AG04450 (cell line): ENCODE results near the gene CDKN1C. TPM values are rescaled to one million over a fixed set of nuclear protein-coding genes. Genes with fewer than 3 reads are reported as not detected.
A peak's percentile ranks its signal among the peaks of the same experiment; 100 is the strongest.

Source experiments
- CTCF ChIA-PET: fragments of 300-600, 350-600 bp; formaldehyde crosslinking; extraction: SDS; loops from one replicate; lab custom pipeline; 2022; ENCODE audit warnings: antibody characterized with exemption, inconsistent platforms; lab: Charles Lee
- POLR2A ChIA-PET: fragments of 350-600 bp; formaldehyde crosslinking; extraction: SDS; loops from one replicate; lab custom pipeline; 2021; ENCODE audit warnings: antibody characterized with exemption, inconsistent platforms; lab: Yijun Ruan, JAX
- DNase-seq: peaks from one replicate; pipeline ENCODE4 v3.0.0-alpha.2; 2011; ENCODE audit warnings: low read depth, low spot score
- H3K27ac ChIP-seq: one replicate; pipeline ENCODE4 v1.5.1; 2012; ENCODE audit warnings: low read depth, low read length, control low read depth
- H3K27me3 ChIP-seq: one replicate; pipeline ENCODE4 v1.6.0; 2012; ENCODE audit warnings: low read length; ENCODE audit not compliant: control insufficient read depth, insufficient read depth
- H3K4me3 ChIP-seq: 2 replicates; pipeline ENCODE4 v1.5.1; 2011; ENCODE audit warnings: mild to moderate bottlenecking, low read depth, low read length, control low read depth
- H3K9me3 ChIP-seq: 2 replicates; pipeline ENCODE4 v1.5.1; 2012; ENCODE audit warnings: low read length; ENCODE audit not compliant: control insufficient read depth, insufficient read depth
- polyA plus RNA-seq: library from polyadenylated mRNA; depleted of rRNA; stranded (reverse); fragments of >200 nt; gene quantifications from 2 replicates; pipeline ENCODE4 v1.2.3, GENCODE V29; 2011
- TF ChIP-seq, protein P1 (sequence below): IDR thresholded peaks from 2 replicates; pipeline ENCODE4 v1.5.1; 2011; ENCODE audit warnings: low read depth, low read length, control low read depth, inconsistent platforms

The CDKN1C gene
- polyA plus RNA-seq, 1 experiment, result 8.1 TPM

DNA sequence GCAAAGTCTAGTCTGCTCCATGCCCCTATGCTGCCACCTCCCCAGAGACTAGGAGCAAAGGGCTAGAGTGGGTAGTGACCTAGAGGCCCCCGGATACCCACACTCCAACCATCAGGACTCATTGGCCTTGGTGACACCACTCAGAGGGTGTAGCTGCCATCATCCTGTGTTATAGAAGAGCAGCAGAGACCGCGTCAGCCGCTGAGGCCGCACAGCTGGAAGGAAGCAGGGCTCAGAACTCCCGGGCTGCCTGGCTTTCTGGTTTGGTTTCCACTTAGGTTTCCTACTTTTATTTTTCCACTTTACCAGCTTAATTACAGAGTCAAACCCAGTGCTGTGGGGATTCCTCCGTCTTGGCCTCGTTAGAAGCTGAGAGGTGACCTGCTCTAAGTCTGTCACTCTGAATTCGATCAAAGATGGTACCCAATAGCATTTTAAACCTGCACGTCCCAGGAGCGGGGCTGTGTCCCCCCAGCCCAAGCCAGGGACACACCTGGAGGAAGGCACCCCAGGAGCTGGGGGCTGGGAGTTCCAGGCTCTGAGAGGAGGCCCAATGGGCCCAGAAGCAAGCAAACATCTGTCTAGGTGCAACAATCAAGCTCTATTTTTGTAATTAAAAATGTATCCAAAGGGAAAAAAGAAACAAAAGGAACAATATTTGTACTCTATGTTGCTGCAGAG is 2.1 kb upstream of the CDKN1C start:
- Histone ChIP-seq H3K4me3 (no peak overlapping the region), H3K9me3 (no peaks in the 10 kb centered on the region; the same call in 1 of the 2 replicates), H3K27me3 (peaks cover 6% of the 10 kb centered on the region), H3K27ac (no peak overlapping the region)
- POLR2A ChIA-PET, result interaction anchor here (0.8 to 6.6 kb wide), 2 partner anchors 42 to 355 kb away, joined by 3 to 46 read pairs; partner anchors contain the start of gene PHLDA2
- CTCF ChIA-PET, result interaction anchor here (0.6 to 11.7 kb wide), 10 partner anchors 15 to 467 kb away, joined by 3 to 403 read pairs (median 4); no protein-coding TSS in a partner anchor
- TF ChIP-seq, protein P1, sequence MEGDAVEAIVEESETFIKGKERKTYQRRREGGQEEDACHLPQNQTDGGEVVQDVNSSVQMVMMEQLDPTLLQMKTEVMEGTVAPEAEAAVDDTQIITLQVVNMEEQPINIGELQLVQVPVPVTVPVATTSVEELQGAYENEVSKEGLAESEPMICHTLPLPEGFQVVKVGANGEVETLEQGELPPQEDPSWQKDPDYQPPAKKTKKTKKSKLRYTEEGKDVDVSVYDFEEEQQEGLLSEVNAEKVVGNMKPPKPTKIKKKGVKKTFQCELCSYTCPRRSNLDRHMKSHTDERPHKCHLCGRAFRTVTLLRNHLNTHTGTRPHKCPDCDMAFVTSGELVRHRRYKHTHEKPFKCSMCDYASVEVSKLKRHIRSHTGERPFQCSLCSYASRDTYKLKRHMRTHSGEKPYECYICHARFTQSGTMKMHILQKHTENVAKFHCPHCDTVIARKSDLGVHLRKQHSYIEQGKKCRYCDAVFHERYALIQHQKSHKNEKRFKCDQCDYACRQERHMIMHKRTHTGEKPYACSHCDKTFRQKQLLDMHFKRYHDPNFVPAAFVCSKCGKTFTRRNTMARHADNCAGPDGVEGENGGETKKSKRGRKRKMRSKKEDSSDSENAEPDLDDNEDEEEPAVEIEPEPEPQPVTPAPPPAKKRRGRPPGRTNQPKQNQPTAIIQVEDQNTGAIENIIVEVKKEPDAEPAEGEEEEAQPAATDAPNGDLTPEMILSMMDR, result no peak
- DNase-seq, result no peak

DNA sequence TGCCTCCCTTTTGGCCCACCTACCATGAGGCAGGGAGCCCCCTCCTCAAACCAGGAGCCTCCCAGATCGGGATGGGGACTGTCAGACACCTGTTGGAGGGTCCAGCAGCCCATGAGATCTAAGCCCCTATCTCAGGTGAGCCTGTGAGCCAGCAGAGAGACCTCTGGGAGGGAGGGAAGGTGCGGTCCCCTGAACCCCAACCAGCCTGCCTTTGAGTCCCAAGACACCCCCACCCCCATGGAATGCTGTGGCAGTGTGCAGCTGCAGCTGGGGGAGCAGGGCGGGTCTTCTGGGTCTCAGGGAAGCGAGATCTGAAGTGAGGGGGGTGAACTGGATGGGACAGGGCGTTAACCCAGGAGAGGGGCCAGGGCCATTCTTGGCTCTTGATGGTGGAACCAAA is 1.4 kb upstream of the CDKN1C start:
- peaks cover 9% of the 10 kb centered on the region for H3K27me3 ChIP-seq
- TF ChIP-seq, protein P1, result no peak
- DNase-seq, result no peak
- H3K4me3 ChIP-seq, result no peak overlapping the region
- H3K9me3 ChIP-seq, result no peaks in the 10 kb centered on the region; the same call in 1 of the 2 replicates
- no peak overlapping the region for H3K27ac ChIP-seq
- CTCF ChIA-PET, result interaction anchor here (0.9 to 11.7 kb wide), 4 partner anchors 16 to 466 kb away, joined by 3 to 403 read pairs (median 4); no protein-coding TSS in a partner anchor
- POLR2A ChIA-PET, result interaction anchor here (6.6 kb wide), 1 partner anchor 354 kb away, joined by 46 read pairs; no protein-coding TSS in a partner anchor

- no peak for DNase-seq
- TF ChIP-seq, protein P1, result 0 out of 2 replicates have a peak, but pooled peaks have one; percentile 7
- H3K27me3 ChIP-seq, result peaks cover 9% of the 10 kb centered on the region
- no peak overlapping the region for H3K27ac ChIP-seq
- POLR2A ChIA-PET, result interaction anchor here (1.0 to 6.6 kb wide), 6 partner anchors 61 to 353 kb away, joined by 3 to 46 read pairs (median 5); partner anchors contain the start of gene KCNQ1OT1
- peak overlapping the region; percentile 7; the same call in 1 of the 2 replicates for H3K4me3 ChIP-seq
- H3K9me3 ChIP-seq, result no peaks in the 10 kb centered on the region; the same call in 1 of the 2 replicates
- CTCF ChIA-PET, result interaction anchor here (11.7 kb wide), 1 partner anchor 353 kb away, joined by 403 read pairs; no protein-coding TSS in a partner anchor
These were observed 768 bp upstream of the CDKN1C start for GRCh38 chr11:2886191-2886894.

DNA sequence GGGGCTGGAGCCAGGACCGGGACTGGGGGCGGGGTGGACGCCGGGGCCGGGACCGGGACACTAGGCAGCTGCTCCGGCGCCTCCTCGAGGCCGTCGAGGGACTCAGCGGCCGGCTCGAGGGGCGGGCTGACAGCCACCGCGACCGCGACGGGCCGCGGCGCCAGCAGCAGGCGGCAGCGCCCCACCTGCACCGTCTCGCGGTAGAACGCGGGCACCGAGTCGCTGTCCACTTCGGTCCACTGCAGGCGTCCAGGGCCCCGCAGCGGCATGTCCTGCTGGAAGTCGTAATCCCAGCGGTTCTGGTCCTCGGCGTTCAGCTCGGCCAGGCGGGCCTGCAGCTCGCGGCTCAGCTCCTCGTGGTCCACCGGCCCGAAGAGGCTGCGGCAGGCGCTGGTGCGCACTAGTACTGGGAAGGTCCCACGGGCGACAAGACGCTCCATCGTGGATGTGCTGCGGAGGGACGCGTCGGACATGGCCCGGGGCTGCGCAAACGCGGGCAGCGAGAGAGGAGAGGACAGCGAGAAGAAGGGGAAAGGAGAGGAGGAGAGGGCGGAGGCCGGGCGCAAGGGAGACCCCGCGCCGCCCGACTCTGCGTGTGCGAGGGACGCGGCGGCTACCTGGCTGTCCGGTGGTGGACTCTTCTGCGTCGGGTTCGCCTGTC is 428 bp downstream of the CDKN1C start:
- CTCF ChIA-PET, result interaction anchor here (11.7 kb wide), 1 partner anchor 352 kb away, joined by 403 read pairs; no protein-coding TSS in a partner anchor
- POLR2A ChIA-PET, result interaction anchor here (1.0 to 6.6 kb wide), 9 partner anchors 45 to 352 kb away, joined by 3 to 46 read pairs (median 5); partner anchors contain the start of genes KCNQ1OT1 and PHLDA2
- H3K27me3 ChIP-seq, result peaks cover 17% of the 10 kb centered on the region

More for the DNA sequence above, 428 bp downstream of the CDKN1C start:
- H3K27ac ChIP-seq, result peak overlapping the region; percentile 21
- TF ChIP-seq, protein P1, result no peak
- no peak for DNase-seq
- H3K9me3 ChIP-seq, result no peaks in the 10 kb centered on the region; the same call in 1 of the 2 replicates
- peak overlapping the region; percentile 69 for H3K4me3 ChIP-seq
